Smooth muscle cell (in vitro differentiated cells): ENCODE measurements around the gene ZNF462. TPM values are rescaled to one million over a fixed set of nuclear protein-coding genes. Genes with fewer than 3 reads are reported as not detected.
A peak's percentile ranks its signal among the peaks of the same experiment; 100 is the strongest.

Experiments used
- DNase-seq: peaks from one replicate; lab custom pipeline; 2025; ENCODE audit not compliant: unreplicated experiment; lab: John Stamatoyannopoulos, UW
- H2AFZ ChIP-seq: fragments of 200-600 bp; sonication (generic); 2 replicates; pipeline ENCODE4 v1.6.0; 2016; ENCODE audit warnings: antibody characterized with exemption, low read depth, mild to moderate bottlenecking
- H3F3A ChIP-seq: fragments of 200-600 bp; sonication (generic); 2 replicates; pipeline ENCODE4 v1.6.0; 2017; ENCODE audit warnings: antibody characterized with exemption, low read depth
- H3K27ac ChIP-seq: fragments of 200-600 bp; sonication (generic); 2 replicates; pipeline ENCODE4 v1.5.1; 2016; ENCODE audit warnings: low read depth, mild to moderate bottlenecking
- H3K27me3 ChIP-seq: fragments of 200-600 bp; sonication (generic); 2 replicates; pipeline ENCODE4 v1.6.1; 2016; ENCODE audit warnings: low read depth, mild to moderate bottlenecking
- H3K36me3 ChIP-seq: fragments of 200-600 bp; sonication (generic); 2 replicates; pipeline ENCODE4 v1.5.1; 2016; ENCODE audit warnings: low read depth
- H3K4me1 ChIP-seq: fragments of 200-600 bp; sonication (generic); 2 replicates; pipeline ENCODE4 v1.5.1; 2016; ENCODE audit warnings: low read depth
- H3K4me2 ChIP-seq: fragments of 200-600 bp; sonication (generic); 2 replicates; pipeline ENCODE4 v1.6.0; 2016; ENCODE audit warnings: mild to moderate bottlenecking
- H3K4me3 ChIP-seq: fragments of 200-600 bp; sonication (generic); 2 replicates; pipeline ENCODE4 v1.5.1; 2016; ENCODE audit warnings: mild to moderate bottlenecking
- H3K79me2 ChIP-seq: fragments of 200-600 bp; sonication (generic); 2 replicates; pipeline ENCODE4 v1.6.0; 2016; ENCODE audit warnings: low read depth, mild to moderate bottlenecking
- H3K9ac ChIP-seq: fragments of 200-600 bp; sonication (generic); 2 replicates; pipeline ENCODE4 v1.6.0; 2016; ENCODE audit warnings: low read depth
- H3K9me3 ChIP-seq: fragments of 200-600 bp; sonication (generic); replicated peaks from 2 replicates; pipeline ENCODE4 v1.5.1; 2016; ENCODE audit warnings: low read depth
- H4K20me1 ChIP-seq: fragments of 200-600 bp; sonication (generic); 2 replicates; pipeline ENCODE4 v1.6.0; 2016; ENCODE audit warnings: low read depth
- WGBS: methylation state at CpG from one replicate; pipeline ENCODE4 v1.1.7; 2016; ENCODE audit warnings: low lambda C conversion rate; 5-methylcytosine and 5-hydroxymethylcytosine counted together
- polyA plus RNA-seq: library from polyadenylated mRNA; unstranded; fragments of >200 nt; fragmentation: Nextera tagmentation; extraction: Ambion mirVana; gene quantifications from 2 replicates; pipeline ENCODE4 v1.2.1, GENCODE V29; 2016
- total RNA-seq: library from RNA; depleted of rRNA; stranded (reverse); fragments of >200 nt; gene quantifications from 2 replicates; pipeline ENCODE4 v1.2.3, GENCODE V29; 2014
- TF ChIP-seq, protein P1 (sequence below): fragments of 200-600 bp; sonication (generic); IDR thresholded peaks from 2 replicates; pipeline ENCODE4 v1.5.1; 2017; ENCODE audit warnings: borderline replicate concordance, mild to moderate bottlenecking, antibody characterized with exemption; ENCODE audit not compliant: insufficient read depth, poor library complexity, severe bottlenecking

Gene ZNF462
- total and polyA plus RNA-seq, 2 experiments from 2014 or later: 9.1 to 32.2 TPM

DNA sequence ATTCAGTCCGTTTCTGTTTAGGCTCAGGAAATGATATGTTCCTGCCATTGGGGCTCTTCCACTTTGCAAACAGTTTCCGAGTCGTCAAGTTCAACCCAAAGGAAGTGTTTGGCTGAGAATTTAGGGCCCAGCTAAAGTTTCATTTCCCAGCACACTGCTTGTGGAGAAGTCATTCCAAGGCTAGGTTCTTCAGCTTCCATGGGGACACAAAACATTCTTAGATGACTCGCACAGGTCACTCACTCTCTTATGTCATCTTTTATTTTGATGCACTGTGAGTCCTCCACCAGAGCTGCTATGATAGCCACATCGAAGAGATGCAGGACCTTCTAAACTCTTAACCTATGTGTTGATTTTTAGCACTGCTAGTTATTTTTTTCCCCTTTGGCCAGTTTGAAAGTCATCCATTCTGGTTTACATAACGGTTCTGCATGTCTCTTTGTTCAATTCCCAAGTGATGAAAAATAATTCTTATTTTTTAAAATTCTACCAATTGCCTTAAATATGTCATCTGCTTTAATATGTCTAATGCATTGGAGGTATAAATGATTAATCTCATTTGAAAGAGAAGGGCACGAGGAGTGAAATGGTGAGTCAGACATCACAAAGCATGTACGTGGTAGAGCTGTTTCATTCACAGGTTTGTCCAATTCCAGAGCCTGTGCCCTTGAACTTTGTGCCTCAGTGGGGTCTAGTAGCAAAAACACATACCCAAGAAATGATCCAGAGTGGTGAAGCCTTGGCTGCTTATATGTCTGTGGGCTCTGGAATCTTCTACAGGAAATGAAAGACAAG lies 84.3 kb downstream of the ZNF462 start:
- H3K9ac ChIP-seq: no peak overlapping the region
- H3K36me3 ChIP-seq: peaks cover 4% of the 10 kb centered on the region
- H3K79me2 ChIP-seq: no peaks in the 10 kb centered on the region
- no peak overlapping the region for H2AFZ ChIP-seq
- peak overlapping the region; percentile 90 for H3K27ac ChIP-seq
- peaks cover 4% of the 10 kb centered on the region for H3F3A ChIP-seq
- H3K4me1 ChIP-seq: no peaks in the 10 kb centered on the region
- H3K4me2 ChIP-seq: no peak overlapping the region
- no peaks in the 10 kb centered on the region for H3K9me3 ChIP-seq
- 94% methylated on average over 8 of the region's 8 CpGs for WGBS
- DNase-seq: no peak
- TF ChIP-seq, protein P1, sequence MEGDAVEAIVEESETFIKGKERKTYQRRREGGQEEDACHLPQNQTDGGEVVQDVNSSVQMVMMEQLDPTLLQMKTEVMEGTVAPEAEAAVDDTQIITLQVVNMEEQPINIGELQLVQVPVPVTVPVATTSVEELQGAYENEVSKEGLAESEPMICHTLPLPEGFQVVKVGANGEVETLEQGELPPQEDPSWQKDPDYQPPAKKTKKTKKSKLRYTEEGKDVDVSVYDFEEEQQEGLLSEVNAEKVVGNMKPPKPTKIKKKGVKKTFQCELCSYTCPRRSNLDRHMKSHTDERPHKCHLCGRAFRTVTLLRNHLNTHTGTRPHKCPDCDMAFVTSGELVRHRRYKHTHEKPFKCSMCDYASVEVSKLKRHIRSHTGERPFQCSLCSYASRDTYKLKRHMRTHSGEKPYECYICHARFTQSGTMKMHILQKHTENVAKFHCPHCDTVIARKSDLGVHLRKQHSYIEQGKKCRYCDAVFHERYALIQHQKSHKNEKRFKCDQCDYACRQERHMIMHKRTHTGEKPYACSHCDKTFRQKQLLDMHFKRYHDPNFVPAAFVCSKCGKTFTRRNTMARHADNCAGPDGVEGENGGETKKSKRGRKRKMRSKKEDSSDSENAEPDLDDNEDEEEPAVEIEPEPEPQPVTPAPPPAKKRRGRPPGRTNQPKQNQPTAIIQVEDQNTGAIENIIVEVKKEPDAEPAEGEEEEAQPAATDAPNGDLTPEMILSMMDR: no peak
- H3K27me3 ChIP-seq: no peaks in the 10 kb centered on the region
- no peak overlapping the region for H3K4me3 ChIP-seq
- peaks cover 10% of the 10 kb centered on the region for H4K20me1 ChIP-seq

DNA sequence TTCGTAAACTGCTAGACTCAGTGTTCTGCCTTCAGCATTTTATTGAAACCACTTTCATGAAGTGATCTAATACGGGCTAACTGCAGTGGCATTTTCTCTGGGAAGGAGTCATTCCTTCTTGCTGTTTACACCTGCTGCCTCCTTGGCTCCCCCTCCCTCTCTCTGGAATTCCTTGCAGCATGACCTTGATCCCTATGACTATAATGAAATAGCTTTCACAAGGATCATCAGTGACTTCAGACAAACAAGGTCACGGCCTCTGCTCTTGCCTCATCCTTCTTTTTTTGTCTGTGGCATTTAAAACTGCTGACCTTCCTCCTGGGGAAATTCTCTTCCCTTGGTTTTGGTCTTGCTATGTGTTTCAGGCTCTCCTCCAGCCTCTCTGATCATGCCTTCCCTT lies 90.2 kb downstream of the ZNF462 start:
- Histone ChIP-seq H3F3A (peaks cover 13% of the 10 kb centered on the region), H3K9ac (no peak overlapping the region), H3K4me1 (no peaks in the 10 kb centered on the region)

DNA sequence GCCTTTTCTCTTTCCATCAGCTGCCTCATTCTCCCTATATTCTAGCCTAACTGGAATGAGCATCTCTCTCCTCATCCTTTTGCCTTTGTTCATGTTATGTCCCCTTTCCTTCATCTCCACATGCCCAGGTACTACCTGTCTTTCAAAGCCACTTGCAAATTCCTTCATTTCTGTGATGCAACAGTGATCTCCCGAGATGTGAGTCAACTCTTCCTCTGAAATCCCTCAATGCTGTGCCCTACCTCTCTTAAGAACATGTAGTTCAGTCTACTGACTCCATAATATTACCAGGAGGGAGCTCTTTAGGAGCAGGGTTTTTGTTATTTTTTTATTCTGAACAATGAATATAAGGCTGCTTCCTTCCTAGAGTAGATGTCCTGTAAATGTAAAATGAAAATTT lies 91.6 kb downstream of the ZNF462 start:
- H3F3A ChIP-seq: peaks cover 13% of the 10 kb centered on the region
- H3K4me2 ChIP-seq: no peak overlapping the region
- no peaks in the 10 kb centered on the region for H3K9me3 ChIP-seq
- DNase-seq: no peak
- H3K27me3 ChIP-seq: no peaks in the 10 kb centered on the region
- H3K27ac ChIP-seq: peak overlapping the region; percentile 30
- no peak overlapping the region for H3K4me3 ChIP-seq
- H3K36me3 ChIP-seq: peaks cover 4% of the 10 kb centered on the region
- H3K4me1 ChIP-seq: no peaks in the 10 kb centered on the region
- no peak overlapping the region for H2AFZ ChIP-seq
- no peak overlapping the region for H3K9ac ChIP-seq
- no peaks in the 10 kb centered on the region for H3K79me2 ChIP-seq
- WGBS: 71% methylated on average over 1 of the region's 1 CpG
- TF ChIP-seq, protein P1: no peak
- H4K20me1 ChIP-seq: peaks cover 46% of the 10 kb centered on the region

More for the DNA sequence above, 90.2 kb downstream of the ZNF462 start:
- no peaks in the 10 kb centered on the region for H3K27me3 ChIP-seq
- no peaks in the 10 kb centered on the region for H3K79me2 ChIP-seq
- H3K4me2 ChIP-seq: no peak overlapping the region
- TF ChIP-seq, protein P1: no peak
- no peak overlapping the region for H3K27ac ChIP-seq
- H4K20me1 ChIP-seq: peaks cover 40% of the 10 kb centered on the region
- no peak overlapping the region for H3K4me3 ChIP-seq
- H2AFZ ChIP-seq: no peak overlapping the region
- H3K36me3 ChIP-seq: peaks cover 4% of the 10 kb centered on the region
- no peaks in the 10 kb centered on the region for H3K9me3 ChIP-seq
- no peak for DNase-seq
- WGBS: 79% methylated on average over 3 of the region's 3 CpGs
